ENCODE measurements around the gene ADAMTS12. TPM values are rescaled to one million over a fixed set of nuclear protein-coding genes. Genes with fewer than 3 reads are reported as not detected.

ADAMTS12 gene
- total and polyA plus RNA-seq, 2 donors (not counting 1 experiment from before 2014, with no cell fraction given), result 10.7 to 44.8 TPM

GRCh38 chr5:33635582-33635981 lies 256.2 kb downstream of the ADAMTS12 start:
- no peak overlapping the region for H2AFZ ChIP-seq (ENCODE audit: low read length)
- DNase-seq (ENCODE audit: low read depth in 2 of 2), result no peak
- no peaks in the 10 kb centered on the region for H3K27me3 ChIP-seq (ENCODE audit: control insufficient read depth, insufficient read depth, low read length)
- peaks cover 3% of the 10 kb centered on the region for H3K36me3 ChIP-seq (ENCODE audit: control insufficient read depth, insufficient read depth, low read length)
- H3K9ac ChIP-seq (ENCODE audit: insufficient read depth, low read length), result no peak overlapping the region
- no peaks in the 10 kb centered on the region for H3K79me2 ChIP-seq (ENCODE audit: control insufficient read depth, insufficient read depth, low read length)
- H3K4me1 ChIP-seq (ENCODE audit: control insufficient read depth, extremely low read depth, insufficient read depth, low read length), result no peaks in the 10 kb centered on the region
- no peaks in the 10 kb centered on the region for H4K20me1 ChIP-seq (ENCODE audit: control insufficient read depth, extremely low read depth, insufficient read depth, low read length)
- no peak overlapping the region for H3K4me2 ChIP-seq (ENCODE audit: extremely low read depth, insufficient read depth, low read length)
- H3K9me3 ChIP-seq (ENCODE audit: control insufficient read depth, insufficient read depth, low read depth, low read length), result no peaks in the 10 kb centered on the region
- no peak overlapping the region for H3K4me3 ChIP-seq (replicated peaks in 1 of 4; ENCODE audit: control extremely low read depth in 1 of 4, insufficient read depth in 1 of 4, low read depth in 3 of 4, low read length in 4 of 4)
- TF ChIP-seq EZH2 (IDR thresholded peaks at IDR 0.05; ENCODE audit: low read length, missing control alignments) (no peak), CTCF (conservative IDR thresholded peaks at IDR 0.05 in 1 of 2, IDR thresholded peaks at IDR 0.05 in 1 of 2; ENCODE audit: low read depth in 1 of 2, low read length in 2 of 2) (no peak)
- no peak overlapping the region for H3K27ac ChIP-seq (ENCODE audit: insufficient read depth, low read length)

GRCh38 chr5:33633699-33634098 lies 258.1 kb downstream of the ADAMTS12 start:
- H3K9ac ChIP-seq (ENCODE audit: insufficient read depth, low read length), result no peak overlapping the region
- no peak overlapping the region for H2AFZ ChIP-seq (ENCODE audit: low read length)

GRCh38 chr5:33631786-33632185 lies 260.0 kb downstream of the ADAMTS12 start:
- H3K4me2 ChIP-seq (ENCODE audit: extremely low read depth, insufficient read depth, low read length), result no peak overlapping the region
- H3K36me3 ChIP-seq (ENCODE audit: control insufficient read depth, insufficient read depth, low read length), result no peaks in the 10 kb centered on the region
- no peaks in the 10 kb centered on the region for H3K27me3 ChIP-seq (ENCODE audit: control insufficient read depth, insufficient read depth, low read length)
- no peaks in the 10 kb centered on the region for H3K79me2 ChIP-seq (ENCODE audit: control insufficient read depth, insufficient read depth, low read length)
- no peaks in the 10 kb centered on the region for H4K20me1 ChIP-seq (ENCODE audit: control insufficient read depth, extremely low read depth, insufficient read depth, low read length)
- TF ChIP-seq EZH2 (IDR thresholded peaks at IDR 0.05; ENCODE audit: low read length, missing control alignments), result no peak
- TF ChIP-seq CTCF (conservative IDR thresholded peaks at IDR 0.05 in 1 of 2, IDR thresholded peaks at IDR 0.05 in 1 of 2; ENCODE audit: low read depth in 1 of 2, low read length in 2 of 2), result no peak
- DNase-seq (ENCODE audit: low read depth in 2 of 2), result peak in 1 of 2 donors; percentile 65
- H3K27ac ChIP-seq (ENCODE audit: insufficient read depth, low read length), result no peak overlapping the region
- no peaks in the 10 kb centered on the region for H3K9me3 ChIP-seq (ENCODE audit: control insufficient read depth, insufficient read depth, low read depth, low read length)
- H3K4me1 ChIP-seq (ENCODE audit: control insufficient read depth, extremely low read depth, insufficient read depth, low read length), result no peaks in the 10 kb centered on the region
- H3K9ac ChIP-seq (ENCODE audit: insufficient read depth, low read length), result no peak overlapping the region
- no peak overlapping the region for H3K4me3 ChIP-seq (replicated peaks in 1 of 4; ENCODE audit: control extremely low read depth in 1 of 4, insufficient read depth in 1 of 4, low read depth in 3 of 4, low read length in 4 of 4)
- no peak overlapping the region for H2AFZ ChIP-seq (ENCODE audit: low read length)

More at GRCh38 chr5:33633699-33634098, 258.1 kb downstream of the ADAMTS12 start:
- Histone ChIP-seq H3K36me3 (ENCODE audit: control insufficient read depth, insufficient read depth, low read length) (no peaks in the 10 kb centered on the region), H3K27ac (ENCODE audit: insufficient read depth, low read length) (no peak overlapping the region), H3K4me1 (ENCODE audit: control insufficient read depth, extremely low read depth, insufficient read depth, low read length) (no peaks in the 10 kb centered on the region), H3K4me3 (replicated peaks in 1 of 4; ENCODE audit: control extremely low read depth in 1 of 4, insufficient read depth in 1 of 4, low read depth in 3 of 4, low read length in 4 of 4) (no peak overlapping the region), H3K79me2 (ENCODE audit: control insufficient read depth, insufficient read depth, low read length) (no peaks in the 10 kb centered on the region), H3K27me3 (ENCODE audit: control insufficient read depth, insufficient read depth, low read length) (no peaks in the 10 kb centered on the region), H3K4me2 (ENCODE audit: extremely low read depth, insufficient read depth, low read length) (no peak overlapping the region), H4K20me1 (ENCODE audit: control insufficient read depth, extremely low read depth, insufficient read depth, low read length) (no peaks in the 10 kb centered on the region), H3K9me3 (ENCODE audit: control insufficient read depth, insufficient read depth, low read depth, low read length) (no peaks in the 10 kb centered on the region)
- DNase-seq (ENCODE audit: low read depth in 2 of 2), result no peak
- TF ChIP-seq EZH2 (IDR thresholded peaks at IDR 0.05; ENCODE audit: low read length, missing control alignments) (no peak), CTCF (conservative IDR thresholded peaks at IDR 0.05 in 1 of 2, IDR thresholded peaks at IDR 0.05 in 1 of 2; ENCODE audit: low read depth in 1 of 2, low read length in 2 of 2) (no peak)
